Endodermal cell (in vitro differentiated cells): ENCODE results near the gene BUB1. TPM values are rescaled to one million over a fixed set of nuclear protein-coding genes. Genes with fewer than 3 reads are reported as not detected.

Source experiments
- DNase-seq: peaks from one replicate; pipeline ENCODE4 v3.0.0-alpha.2; 2017
- H3K27ac ChIP-seq: 2 replicates; pipeline ENCODE4 v1.5.1; 2013; ENCODE audit warnings: mild to moderate bottlenecking, low read depth, low read length, moderate library complexity
- H3K27me3 ChIP-seq: 2 replicates; pipeline ENCODE4 v1.6.1; 2013; ENCODE audit warnings: mild to moderate bottlenecking, low read length, moderate library complexity; ENCODE audit not compliant: insufficient read depth, control insufficient read depth, poor library complexity, severe bottlenecking
- H3K36me3 ChIP-seq: 2 replicates; pipeline ENCODE4 v1.7.0; 2013; ENCODE audit warnings: mild to moderate bottlenecking, low read length, moderate library complexity; ENCODE audit not compliant: control insufficient read depth, insufficient read depth
- H3K4me1 ChIP-seq: one replicate; pipeline ENCODE4 v1.7.0; 2013; ENCODE audit warnings: low read length; ENCODE audit not compliant: control insufficient read depth, insufficient read depth
- H3K4me3 ChIP-seq: 2 replicates; pipeline ENCODE4 v1.5.1; 2013; ENCODE audit warnings: mild to moderate bottlenecking, low read length, moderate library complexity
- H3K9ac ChIP-seq: 2 replicates; pipeline ENCODE4 v1.6.1; 2013; ENCODE audit warnings: mild to moderate bottlenecking, low read length, moderate library complexity; ENCODE audit not compliant: poor library complexity, severe bottlenecking; ENCODE audit errors: extremely low read depth
- H3K9me3 ChIP-seq: 2 replicates; pipeline ENCODE4 v1.6.1; 2013; ENCODE audit warnings: mild to moderate bottlenecking, low read length, moderate library complexity; ENCODE audit not compliant: control insufficient read depth
- H3K27ac Mint-ChIP-seq: 2 replicates; pipeline ENCODE4 v1.8.0; 2020; ENCODE audit warnings: mixed read lengths
- H3K27me3 Mint-ChIP-seq: 2 replicates; pipeline ENCODE4 v1.8.0; 2021; ENCODE audit warnings: mild to moderate bottlenecking, mixed read lengths; ENCODE audit not compliant: insufficient read depth
- H3K36me3 Mint-ChIP-seq: 2 replicates; pipeline ENCODE4 v1.8.0; 2020; ENCODE audit warnings: low read depth, mixed read lengths
- H3K4me1 Mint-ChIP-seq: 2 replicates; pipeline ENCODE4 v1.8.0; 2020; ENCODE audit warnings: mixed read lengths
- H3K4me3 Mint-ChIP-seq: 2 replicates; pipeline ENCODE4 v1.8.0; 2020; ENCODE audit warnings: mild to moderate bottlenecking, moderate library complexity, mixed read lengths
- H3K9me3 Mint-ChIP-seq: 2 replicates; pipeline ENCODE4 v1.8.0; 2020; ENCODE audit warnings: mild to moderate bottlenecking, mixed read lengths
- CTCF ChIP-seq: fragments of 200-600 bp; sonication (generic); conservative IDR thresholded peaks from 2 replicates; pipeline ENCODE4 v1.5.0; 2021; ENCODE audit warnings: antibody characterized with exemption, mild to moderate bottlenecking
- WGBS, 2 experiments: methylation state at CpG; one replicate each; pipeline versions ENCODE4 v1.1.5 to v1.1.7; 2013; ENCODE audit warnings: missing lambda C conversion rate in 2 of 2, mixed read lengths in 1 of 2; ENCODE audit not compliant: insufficient coverage in 1 of 2, insufficient read length in 1 of 2; 5-methylcytosine and 5-hydroxymethylcytosine counted together
- total RNA-seq, 2 donors: library from RNA; stranded (reverse); fragmentation: NEBNext Ultra II Directional in 1 of 2; extraction: Animal tissue kit (Norgen Biotek cat#: 25700) in 1 of 2; gene quantifications; 2 replicates in 1 of 2; 3 replicates in 1 of 2; pipeline ENCODE4 v1.2.1, GENCODE V29; 2021

The BUB1 gene
- total RNA-seq, 2 donors from 2014 or later = 68.3 to 118 TPM

DNA sequence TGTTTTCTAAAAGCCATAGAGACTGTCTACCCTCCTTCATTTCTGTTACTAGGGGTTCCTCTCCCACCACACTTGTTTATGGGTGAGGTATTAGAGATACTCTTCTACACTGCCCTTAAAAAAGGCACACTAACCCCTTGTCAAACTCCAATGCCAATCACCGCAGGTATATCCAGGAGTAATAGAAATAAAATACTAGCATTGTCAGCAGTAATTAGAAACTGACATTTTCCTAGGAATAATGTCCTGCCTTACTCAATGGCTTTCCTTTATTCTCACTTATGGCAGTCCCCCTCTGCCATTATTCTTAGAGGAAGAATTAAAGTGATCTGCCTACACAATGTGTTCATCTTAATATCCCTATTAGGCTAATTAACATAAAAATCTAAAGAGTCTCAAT is 5.0 kb upstream of the BUB1 start:
- Mint-ChIP-seq H3K4me3 (no peak overlapping the region), H3K9me3 (peaks cover 44% of the 10 kb centered on the region), H3K4me1 (peaks cover 27% of the 10 kb centered on the region), H3K27me3 (peaks cover 7% of the 10 kb centered on the region), H3K36me3 (peaks cover 15% of the 10 kb centered on the region), H3K27ac (no peak overlapping the region)
- Histone ChIP-seq H3K27ac (no peak overlapping the region), H3K36me3 (no peaks in the 10 kb centered on the region), H3K4me1 (no peaks in the 10 kb centered on the region), H3K4me3 (no peak overlapping the region), H3K9me3 (peaks cover 51% of the 10 kb centered on the region), H3K9ac (no peak overlapping the region), H3K27me3 (no peaks in the 10 kb centered on the region)
- TF ChIP-seq CTCF = no peak
- no peak for DNase-seq
- 88 to 100% methylated on average over 1 of the region's 1 CpG for WGBS, 2 experiments

- TF ChIP-seq CTCF = no peak
- H3K36me3 ChIP-seq = no peaks in the 10 kb centered on the region
- no peak overlapping the region for H3K4me3 ChIP-seq
- peaks cover 38% of the 10 kb centered on the region for H3K9me3 Mint-ChIP-seq
- H3K27ac Mint-ChIP-seq = no peak overlapping the region
- H3K36me3 Mint-ChIP-seq = peaks cover 13% of the 10 kb centered on the region
- H3K9me3 ChIP-seq = peaks cover 47% of the 10 kb centered on the region
- no peaks in the 10 kb centered on the region for H3K4me1 ChIP-seq
- H3K9ac ChIP-seq = no peak overlapping the region
- H3K27ac ChIP-seq = no peak overlapping the region
- WGBS, 2 experiments = 95 to 100% methylated on average over 7 to 10 of the region's 10 CpGs
- H3K4me3 Mint-ChIP-seq = no peak overlapping the region
- no peaks in the 10 kb centered on the region for H3K27me3 ChIP-seq
- no peak for DNase-seq
- peaks cover 7% of the 10 kb centered on the region for H3K27me3 Mint-ChIP-seq
- H3K4me1 Mint-ChIP-seq = peaks cover 24% of the 10 kb centered on the region
These were observed 4.4 kb upstream of the BUB1 start for GRCh38 chr2:110682267-110682666.

- Histone ChIP-seq H3K4me1 (peaks cover 4% of the 10 kb centered on the region), H3K9me3 (peaks cover 31% of the 10 kb centered on the region), H3K4me3 (no peak overlapping the region), H3K9ac (no peak overlapping the region), H3K27me3 (no peaks in the 10 kb centered on the region), H3K36me3 (no peaks in the 10 kb centered on the region), H3K27ac (no peak overlapping the region)
- WGBS, 2 experiments = 93 to 98% methylated on average over 5 to 7 of the region's 7 CpGs
- H3K4me3 Mint-ChIP-seq = no peak overlapping the region
- peaks cover 23% of the 10 kb centered on the region for H3K9me3 Mint-ChIP-seq
- DNase-seq = no peak
- peaks cover 7% of the 10 kb centered on the region for H3K27me3 Mint-ChIP-seq
- TF ChIP-seq CTCF = no peak
- H3K27ac Mint-ChIP-seq = no peak overlapping the region
- H3K4me1 Mint-ChIP-seq = peaks cover 35% of the 10 kb centered on the region
- H3K36me3 Mint-ChIP-seq = peaks cover 3% of the 10 kb centered on the region
These were observed 2.8 kb upstream of the BUB1 start for GRCh38 chr2:110680709-110681108.
